DMS153 (cell line): Measurements from ENCODE around the gene PDE11A.
"Not testable (repeated sequence)": the region's sequence is repeated elsewhere in the genome, so short reads cannot be mapped to it uniquely, and the experiment has no call there.

Experiments
- DNase-seq: peaks from one replicate; lab custom pipeline; 2025; lab: John Stamatoyannopoulos, UW

The PDE11A gene

DNA sequence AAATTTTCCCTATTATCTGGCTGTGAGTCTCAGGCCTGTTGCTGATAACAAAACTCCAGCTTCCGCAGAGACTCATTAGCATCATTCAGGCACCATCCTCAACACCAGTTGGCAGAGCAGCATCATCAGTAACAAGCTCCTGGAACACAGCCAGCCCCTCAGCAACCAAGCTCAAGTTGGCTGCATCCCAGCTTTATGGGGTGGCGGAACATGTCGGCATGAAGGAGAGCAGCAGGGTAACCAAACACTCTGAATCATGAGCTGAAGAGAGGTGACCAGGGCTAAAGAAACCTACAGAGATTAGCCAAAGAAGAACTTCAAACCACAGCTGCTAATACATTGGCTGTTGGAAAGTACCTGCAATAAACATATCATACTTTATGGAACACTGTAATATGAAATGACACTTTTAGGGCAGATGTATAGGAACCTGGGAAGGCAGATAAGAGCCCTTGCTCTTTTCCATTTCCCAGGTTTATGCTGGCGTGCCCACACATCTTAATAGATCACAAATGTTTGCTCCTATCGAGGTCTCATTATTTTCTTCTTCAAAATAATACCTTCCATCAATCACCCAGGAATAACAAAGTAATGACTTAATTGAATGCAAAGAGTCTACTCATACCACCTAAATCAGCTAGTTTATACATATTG lies 63.8 kb downstream of the PDE11A start:
- DNase-seq = peak; percentile 94

DNA sequence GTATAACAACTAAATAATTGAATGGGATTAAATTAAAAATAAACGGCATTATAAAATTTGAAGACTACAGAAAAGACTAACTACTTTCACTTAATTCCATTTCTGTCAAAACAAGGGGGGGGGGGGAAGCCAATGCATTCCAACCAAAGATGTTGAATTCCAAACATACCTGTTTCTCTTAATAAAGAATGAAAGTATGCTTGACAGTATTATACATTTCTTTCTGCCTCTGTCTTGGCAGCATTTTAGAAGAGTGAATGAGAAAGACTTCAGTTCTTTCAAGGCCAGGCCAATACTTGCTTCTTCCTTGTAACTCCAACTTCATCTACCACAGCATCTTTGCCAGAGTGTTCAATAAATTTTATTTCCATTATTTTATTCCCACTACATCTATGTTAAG lies 65.9 kb downstream of the PDE11A start:
- no peak for DNase-seq

DNA sequence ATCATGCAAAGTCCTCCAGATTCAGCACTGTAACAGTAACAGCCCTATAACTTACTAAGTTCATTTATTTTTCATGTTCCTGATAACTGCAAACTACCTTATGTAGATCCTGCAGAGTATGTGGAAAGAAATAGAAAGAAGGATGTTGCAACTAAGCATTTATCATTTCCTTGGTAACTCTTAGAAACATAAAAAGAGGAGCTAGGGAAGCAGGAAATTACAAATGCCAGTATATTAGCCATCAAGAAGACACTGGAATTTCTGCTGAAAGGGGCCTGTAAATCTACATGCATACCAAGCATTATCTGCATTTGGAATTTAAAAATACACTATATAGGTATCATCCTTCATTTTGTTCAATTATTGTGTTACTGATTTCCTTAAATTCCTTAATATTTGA lies 66.8 kb downstream of the PDE11A start:
- no peak for DNase-seq

DNA sequence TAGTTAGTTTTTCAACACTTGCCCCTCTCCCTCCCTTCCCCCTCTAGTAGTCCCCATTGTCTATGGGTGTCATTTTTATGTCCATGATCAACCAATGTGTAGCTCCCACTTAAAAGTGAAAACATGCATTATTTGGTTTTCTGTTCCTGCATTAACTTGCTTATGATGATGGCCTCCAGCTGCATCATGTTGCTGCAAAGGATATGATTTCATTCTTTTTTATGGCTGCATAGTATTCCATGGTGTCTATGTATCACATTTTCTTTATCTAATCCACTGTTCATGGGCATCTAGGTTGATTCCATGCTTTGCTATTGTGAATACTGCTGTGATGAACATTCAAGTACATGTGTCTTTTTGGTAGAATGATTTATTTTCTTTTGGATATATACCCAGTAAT lies 70.5 kb downstream of the PDE11A start:
- no peak for DNase-seq

DNA sequence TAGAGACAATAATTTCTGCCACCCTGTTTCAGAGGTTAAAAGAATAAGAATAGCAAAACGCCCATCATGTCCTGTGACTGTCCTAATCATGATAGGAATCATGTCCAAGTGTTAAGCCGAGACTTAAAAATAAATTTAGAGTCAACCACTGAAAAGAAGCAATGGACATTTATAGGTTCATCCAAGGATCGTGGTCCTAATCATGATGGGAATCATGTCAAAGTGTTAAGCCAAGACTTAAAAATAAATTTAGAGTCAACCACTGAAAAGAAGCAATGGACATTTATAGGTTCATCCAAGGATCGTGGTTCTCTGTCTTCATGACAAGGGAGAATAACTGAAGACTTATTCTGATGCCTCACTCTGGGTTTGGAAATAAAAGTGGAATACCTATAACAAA lies 73.6 kb downstream of the PDE11A start:
- no peak for DNase-seq

DNA sequence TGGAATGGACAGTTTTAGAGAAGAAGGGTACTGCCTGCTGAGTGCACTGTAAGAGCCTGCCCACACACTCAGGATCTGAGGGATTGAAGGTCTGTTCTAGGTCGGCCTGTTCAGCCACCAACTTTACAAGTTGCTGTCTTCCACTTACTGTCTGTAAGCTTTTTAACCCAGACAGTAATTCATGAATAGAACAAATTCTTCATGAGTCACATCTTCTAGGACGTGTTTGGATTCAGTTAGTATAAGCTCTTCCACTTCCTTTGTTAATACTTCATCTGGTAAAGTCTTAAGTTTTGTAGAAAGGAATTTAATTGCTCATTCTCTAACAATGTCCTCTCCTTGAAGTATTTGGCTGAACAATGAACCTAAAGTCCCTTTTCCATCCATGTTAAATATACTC lies 74.6 kb downstream of the PDE11A start:
- no peak for DNase-seq

DNA sequence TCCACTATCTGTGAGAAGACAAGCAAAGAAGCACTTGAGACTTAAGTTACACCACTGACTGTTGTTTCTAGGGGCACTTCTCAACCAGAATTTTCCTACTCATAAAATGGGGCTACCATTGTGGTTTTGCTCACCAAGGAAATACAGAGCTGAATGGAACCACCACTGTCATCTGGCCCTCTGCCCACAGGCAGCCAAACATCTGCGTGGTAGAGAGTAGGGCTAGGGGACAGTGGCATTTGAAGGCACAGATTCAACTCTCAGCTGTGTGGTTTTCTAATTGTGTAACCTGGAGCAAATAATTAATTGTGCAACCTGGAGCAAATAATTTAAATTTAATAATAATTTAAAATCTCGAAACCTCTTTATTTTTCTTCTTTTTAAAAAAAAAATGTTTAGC lies 79.6 kb downstream of the PDE11A start:
- DNase-seq = no peak

DNA sequence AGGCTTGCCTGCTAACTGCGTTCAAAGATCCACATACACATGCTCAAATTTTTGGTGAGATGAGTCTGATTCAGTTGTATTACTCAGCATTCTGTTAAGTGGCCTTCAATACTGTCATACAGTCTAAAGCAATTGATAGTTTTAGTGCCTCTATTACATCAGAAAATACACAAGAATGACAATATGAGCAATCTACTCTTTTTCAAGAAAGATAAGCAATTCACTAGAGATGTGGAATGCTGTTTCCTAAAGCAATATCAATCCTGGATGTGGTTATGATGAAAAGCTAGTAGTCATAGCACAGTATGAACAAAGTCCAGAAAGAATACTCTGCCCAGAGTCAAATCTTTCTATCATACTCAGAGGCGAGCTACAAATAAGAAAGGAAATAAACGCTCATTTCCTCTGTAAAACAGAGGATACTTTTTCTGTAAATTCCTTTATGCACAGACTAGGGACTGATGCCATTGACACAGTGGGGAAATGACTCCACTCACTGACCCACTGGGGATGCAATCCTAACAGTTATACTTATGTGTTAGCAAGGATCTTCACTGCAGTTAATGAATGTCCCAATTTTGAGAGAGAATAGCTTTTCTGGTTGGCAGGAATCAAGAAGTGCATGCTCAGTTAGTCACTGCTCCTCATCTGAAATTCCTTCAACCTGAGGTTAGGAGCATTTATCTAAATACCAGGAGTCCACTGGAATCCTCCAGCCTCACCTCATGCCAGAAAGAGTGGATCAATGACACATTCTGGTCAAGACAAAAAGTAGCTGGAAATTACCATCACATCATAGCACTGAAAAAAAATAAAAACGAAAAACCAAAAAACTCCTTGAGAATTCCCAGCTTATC lies 83.3 kb downstream of the PDE11A start:
- DNase-seq = no peak

DNA sequence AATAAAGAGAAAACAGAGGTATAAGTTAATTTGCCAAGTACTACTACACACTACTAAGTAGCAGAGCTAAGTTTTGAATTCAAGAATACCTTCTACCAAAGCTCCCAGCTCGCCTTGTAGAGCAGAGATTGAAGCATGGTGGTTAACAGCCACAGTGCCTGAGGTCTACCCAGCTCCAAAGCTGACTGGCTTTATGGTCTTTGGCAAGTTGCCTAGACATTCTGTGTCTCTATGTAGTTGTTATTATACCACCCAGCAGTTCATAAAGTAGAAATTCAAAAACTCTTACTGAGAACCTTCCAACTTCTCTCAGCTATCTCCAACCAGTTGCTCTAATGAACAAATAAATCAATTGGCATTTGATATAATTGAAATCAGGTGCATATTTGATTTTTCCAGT lies 87.8 kb downstream of the PDE11A start:
- peak; percentile 27 for DNase-seq

DNA sequence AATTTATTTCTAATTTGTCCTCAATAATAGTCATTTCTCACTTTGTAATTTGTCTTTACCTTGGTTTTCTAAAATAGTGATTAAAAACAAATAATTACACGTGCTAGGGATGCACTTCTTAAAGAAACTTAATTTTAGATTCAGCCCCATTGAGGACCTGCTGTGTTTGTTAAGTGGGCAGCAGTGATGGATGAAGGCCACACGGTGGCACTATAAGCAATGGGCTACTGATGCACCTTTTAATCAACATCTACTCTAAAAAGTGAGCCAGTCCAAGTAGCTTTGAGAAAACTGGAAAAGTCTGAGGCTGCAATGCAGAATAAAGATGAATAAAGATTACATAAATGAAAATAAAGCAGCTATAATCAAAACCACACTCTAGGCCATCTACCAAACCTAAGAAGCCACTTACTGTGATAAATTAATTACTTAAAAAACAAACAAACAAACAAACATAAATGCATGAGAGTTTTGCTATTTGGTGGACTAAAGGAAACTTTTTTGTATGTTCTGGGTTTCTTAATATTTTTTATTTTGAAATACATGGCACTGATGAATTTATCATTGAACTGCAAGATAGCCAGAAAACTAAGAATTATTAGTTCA lies 89.3 kb downstream of the PDE11A start:
- DNase-seq = peak; percentile 45

DNA sequence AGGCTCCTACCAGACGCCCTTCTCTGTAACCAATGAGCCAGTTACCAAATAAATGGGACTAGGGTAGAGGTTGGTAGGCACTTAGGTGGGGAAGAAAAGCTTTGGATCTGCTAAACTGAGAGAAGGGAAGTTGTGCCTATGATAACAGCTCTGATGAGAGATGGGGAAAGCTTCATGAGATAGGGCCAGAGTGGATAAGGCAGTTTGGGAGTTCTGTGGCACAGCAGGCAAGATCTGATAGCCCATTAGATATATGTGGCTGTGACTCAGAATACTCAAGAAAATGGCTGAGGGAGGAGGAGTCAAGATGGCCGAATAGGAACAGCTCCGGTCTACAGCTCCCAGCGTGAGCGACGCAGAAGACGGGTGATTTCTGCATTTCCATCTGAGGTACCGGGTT lies 99.8 kb downstream of the PDE11A start:
- DNase-seq = no peak

DNA sequence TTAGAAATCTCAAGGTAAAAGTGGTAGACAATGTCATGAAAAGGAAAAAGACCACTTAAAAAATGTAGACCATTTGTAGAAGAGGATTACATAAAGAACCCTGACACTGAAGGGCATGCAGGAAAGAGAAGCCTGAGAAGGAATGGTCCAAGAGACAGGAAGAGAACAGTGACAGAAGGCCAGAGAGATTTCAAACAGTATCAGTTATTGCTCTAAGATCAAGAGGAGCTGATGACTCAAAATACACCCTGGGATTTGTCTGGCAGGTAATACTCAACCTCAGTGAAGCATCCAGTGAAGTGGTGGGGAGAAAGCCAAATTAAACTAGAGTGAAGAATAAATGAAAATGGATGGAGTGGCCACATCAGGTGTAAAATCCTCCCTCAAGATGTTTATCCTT lies 100.5 kb downstream of the PDE11A start:
- no peak for DNase-seq

DNA sequence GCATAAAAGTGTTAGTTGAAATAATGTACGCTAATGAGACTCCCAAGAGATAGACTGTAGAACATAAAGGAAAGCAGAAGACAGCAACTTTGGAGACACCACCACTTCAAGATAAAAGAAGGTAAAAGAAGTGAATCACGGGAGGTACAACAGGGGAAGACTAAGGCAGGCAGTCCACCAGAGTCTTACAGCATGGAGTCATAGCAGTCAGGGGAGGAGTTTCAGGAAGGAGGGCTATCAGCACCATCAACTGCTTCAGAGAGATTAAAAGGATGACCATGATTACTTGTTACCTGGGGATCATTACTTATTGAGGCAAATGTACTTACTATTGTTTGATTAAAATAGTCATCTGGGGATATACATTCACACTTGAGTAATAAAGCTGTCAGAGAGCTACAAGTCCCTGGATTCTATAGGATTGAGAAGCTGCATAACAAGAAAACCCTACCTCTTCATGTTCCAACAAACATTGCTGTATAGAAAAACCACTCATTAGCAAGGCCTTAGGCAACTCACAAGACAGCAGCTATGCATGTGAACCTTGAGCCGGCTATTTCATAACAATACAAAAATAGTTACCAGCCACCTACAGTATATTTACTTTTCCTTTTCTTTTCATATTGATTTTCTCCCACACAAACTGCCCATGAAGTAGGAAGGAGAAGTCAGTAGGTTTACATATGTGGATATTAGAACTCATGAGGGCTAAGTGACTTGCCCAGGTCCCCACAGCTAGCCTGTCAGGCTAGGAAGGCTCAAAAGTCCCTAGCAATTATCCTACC lies 101.7 kb downstream of the PDE11A start:
- no peak for DNase-seq

DNA sequence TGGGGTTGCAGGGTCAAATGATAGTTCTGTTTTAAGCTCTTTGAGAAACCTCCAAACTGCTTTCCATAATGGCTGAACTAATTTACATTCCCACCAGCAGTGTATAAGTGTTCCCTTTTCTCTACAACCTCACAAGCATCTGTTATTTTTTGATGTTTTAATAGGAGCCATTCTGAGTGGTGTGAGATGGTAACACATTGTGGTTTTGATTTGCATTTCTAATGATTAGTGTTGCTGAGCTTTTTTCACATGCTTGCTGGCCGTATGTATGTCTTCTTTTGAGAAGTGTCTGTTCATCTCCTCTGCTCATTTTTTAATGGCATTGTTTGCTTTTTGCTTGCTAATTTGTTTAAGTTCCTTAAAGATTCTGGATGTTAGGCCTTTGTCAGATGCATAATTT lies 107.7 kb downstream of the PDE11A start:
- DNase-seq = no peak

DNA sequence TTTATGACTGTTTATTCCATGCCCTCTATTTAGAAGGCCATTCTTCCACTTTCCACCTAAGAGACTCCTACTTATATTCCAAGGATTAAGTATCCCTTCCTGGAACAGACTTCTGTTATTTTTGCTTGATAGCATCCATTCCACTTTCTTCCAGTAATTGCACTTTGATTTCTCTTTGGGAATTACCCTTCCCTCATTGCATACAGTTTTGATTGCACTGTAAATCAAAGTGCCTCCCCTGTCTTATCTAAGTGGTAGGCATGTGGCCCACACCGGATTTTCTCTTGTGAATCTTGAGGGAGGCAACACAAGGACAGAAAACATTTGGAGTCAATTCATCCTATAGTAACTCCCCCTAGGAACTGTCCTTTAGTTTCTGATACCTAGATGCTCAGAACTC lies 120.4 kb downstream of the PDE11A start:
- no peak for DNase-seq

DNA sequence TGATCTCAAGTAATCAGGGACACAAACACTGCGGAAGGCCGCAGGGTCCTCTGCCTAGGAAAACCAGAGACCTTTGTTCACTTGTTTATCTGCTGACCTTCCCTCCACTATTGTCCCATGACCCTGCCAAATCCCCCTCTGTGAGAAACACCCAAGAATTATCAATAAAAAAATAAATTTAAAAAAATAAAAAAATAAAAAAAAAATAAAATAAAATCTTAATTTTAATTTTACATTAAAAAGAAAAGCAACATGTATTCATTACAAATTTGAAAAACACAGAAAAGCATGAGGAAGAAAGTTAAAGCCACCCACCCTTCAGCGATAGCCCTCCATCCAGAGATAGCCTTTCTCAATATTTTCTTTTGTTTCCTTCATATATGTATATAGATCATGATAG lies 125.0 kb downstream of the PDE11A start:
- DNase-seq = not testable (repeated sequence)

DNA sequence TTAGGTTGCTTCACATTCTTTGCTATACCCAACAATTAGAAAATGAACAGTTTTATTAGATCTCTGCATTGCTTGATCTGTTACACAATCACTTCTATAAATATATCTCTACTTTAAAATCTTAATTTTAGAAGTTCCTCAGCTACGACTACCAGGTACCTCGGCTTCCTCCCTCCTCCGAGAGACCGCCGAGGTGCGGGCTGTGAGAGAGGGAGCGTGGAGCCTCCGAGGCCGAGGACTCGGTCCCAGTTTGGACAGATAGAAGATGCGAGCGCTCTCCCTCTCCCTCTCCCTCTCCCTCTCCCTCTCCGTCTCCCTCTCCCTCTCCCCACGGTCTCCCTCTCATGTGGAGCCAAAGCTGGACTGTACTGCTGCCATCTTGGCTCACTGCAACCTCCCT lies 128.0 kb downstream of the PDE11A start:
- not testable (repeated sequence) for DNase-seq

DNA sequence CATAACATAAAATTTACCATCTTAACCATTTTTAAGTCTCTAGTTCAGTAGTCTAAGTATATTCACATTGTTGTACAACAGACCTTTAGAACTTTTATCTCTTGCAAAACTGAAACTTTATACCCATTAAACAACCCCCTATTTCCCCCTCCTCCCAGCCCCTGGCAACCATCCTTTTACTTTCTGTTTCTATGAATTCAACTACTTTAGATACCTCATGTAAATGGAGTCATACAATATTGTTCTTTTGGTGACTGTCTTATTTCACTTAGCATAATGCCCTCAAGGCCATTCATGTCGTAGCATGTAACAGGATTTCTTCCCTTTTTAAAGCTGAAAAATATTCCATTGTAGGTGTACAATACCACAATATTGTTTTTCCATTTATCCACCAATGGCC lies 129.8 kb downstream of the PDE11A start:
- DNase-seq = no peak

DNA sequence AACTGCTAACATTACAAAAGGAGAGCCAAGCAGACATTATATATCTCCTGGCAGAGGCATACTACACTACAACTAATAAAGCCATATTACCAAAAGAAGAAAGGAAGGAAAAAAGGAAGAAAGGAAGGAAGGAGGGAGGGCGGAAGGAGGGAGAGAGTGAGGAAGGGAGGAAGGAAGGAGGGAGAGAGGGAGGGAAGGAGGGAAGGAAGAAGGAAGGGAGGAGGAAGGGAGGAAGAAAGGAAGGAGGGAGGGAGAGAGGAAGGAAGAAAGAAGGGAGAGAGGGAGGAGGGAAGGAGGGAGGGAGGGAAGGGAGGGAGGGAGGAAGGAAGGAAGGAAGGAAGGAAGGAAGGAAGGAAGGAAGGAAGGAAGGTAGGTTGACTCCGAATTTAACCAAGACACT lies 133.4 kb downstream of the PDE11A start:
- DNase-seq = no peak

DNA sequence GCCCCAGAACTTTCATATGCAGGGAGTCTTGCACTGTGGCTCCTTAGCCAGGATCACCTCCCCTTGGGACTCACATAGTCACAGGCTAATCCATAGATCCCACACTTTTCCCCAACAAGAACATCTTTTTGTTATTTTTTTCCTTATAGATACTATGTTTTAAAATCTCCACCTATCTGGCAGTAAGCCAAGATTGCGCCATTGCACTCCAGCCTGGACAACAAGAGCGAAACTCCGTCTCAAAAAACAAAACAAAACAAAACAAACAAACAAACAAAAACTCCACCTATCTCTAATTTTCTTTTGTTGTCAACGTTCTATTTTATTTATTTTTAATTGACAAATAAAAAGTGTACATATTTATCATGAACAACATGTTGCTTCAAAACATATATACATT lies 141.7 kb downstream of the PDE11A start:
- DNase-seq = no peak

DNA sequence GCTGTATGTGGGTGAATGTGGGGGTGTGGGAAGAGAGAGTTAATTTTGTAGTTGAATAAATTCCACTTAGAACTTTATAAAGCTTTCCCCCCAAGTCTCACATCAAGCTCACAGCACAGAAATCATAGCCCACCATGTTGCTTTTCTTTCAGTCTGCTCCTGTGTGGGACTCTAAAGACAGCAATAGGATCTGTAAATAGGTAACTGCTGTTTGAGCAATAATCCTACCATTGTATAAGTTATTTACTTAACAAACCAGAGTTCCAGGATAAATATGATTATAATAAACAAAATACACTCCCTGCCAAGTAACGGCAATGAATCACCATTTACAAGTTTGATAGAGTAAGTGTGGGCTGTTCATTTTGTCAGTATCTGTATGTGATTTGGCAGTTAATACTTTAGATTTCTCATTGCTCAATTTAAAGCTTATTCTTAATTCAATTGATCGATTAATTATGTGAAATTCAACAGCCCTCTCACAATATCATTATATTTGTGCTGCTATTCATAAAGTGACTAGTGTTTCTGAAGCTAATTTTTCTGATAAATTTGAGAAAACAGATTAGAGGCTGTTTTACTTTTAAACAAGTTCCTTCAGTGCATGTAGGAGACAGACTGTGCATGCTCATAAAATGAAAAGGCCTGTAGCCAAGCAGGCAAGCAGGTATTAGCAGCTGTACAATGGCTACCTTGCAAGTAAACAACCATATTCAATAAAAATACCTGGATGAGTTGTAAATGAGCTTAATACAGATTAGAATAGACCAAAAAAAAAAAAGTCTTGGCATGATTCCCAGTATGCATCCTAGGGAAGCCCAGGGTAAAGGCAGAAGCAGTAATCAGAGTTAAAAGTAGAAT lies 142.7 kb downstream of the PDE11A start:
- DNase-seq = peak; percentile 44

DNA sequence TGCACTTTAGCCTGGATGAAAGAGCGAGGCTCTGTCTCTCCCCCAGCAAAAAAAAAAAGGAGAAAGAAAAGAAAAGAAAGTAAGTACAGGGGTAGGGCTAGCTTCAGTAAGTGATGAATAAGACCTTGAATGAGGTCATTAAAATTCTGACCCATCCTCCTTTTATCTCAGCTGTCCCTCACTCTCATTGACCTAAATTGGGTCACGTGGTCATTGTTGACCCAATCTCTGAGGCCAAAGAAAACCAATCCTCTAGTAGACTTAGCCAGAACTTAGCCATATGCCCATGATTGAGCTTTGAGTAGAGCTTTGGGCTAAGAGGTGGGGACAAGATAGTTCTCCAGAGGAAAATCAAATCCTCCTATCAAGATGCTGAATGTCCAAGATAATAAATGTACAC lies 149.3 kb downstream of the PDE11A start:
- DNase-seq = no peak
